Measurements from ENCODE around the gene PCDHA4. TPM values are rescaled to one million over a fixed set of nuclear protein-coding genes. Genes with fewer than 3 reads are reported as not detected.
"Not testable (repeated sequence)": the region's sequence is repeated elsewhere in the genome, so short reads cannot be mapped to it uniquely, and the experiment has no call there.

PCDHA4 gene
- total RNA-seq, 1 donor from 2014 or later, result 0.26 TPM

GRCh38 chr5:140791089-140791488, 15.8 kb upstream of the PCDHA4 start:
- no peak overlapping the region for H3K4me3 ChIP-seq (ENCODE audit: low read depth, low read length)
- no peak for DNase-seq (ENCODE audit: low read depth)
- TF ChIP-seq, protein P1, sequence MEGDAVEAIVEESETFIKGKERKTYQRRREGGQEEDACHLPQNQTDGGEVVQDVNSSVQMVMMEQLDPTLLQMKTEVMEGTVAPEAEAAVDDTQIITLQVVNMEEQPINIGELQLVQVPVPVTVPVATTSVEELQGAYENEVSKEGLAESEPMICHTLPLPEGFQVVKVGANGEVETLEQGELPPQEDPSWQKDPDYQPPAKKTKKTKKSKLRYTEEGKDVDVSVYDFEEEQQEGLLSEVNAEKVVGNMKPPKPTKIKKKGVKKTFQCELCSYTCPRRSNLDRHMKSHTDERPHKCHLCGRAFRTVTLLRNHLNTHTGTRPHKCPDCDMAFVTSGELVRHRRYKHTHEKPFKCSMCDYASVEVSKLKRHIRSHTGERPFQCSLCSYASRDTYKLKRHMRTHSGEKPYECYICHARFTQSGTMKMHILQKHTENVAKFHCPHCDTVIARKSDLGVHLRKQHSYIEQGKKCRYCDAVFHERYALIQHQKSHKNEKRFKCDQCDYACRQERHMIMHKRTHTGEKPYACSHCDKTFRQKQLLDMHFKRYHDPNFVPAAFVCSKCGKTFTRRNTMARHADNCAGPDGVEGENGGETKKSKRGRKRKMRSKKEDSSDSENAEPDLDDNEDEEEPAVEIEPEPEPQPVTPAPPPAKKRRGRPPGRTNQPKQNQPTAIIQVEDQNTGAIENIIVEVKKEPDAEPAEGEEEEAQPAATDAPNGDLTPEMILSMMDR (IDR thresholded peaks at IDR 0.05; ENCODE audit: insufficient read depth, low read length, severe bottlenecking), result no peak
- no peaks in the 10 kb centered on the region for H3K27me3 ChIP-seq (ENCODE audit: control insufficient read depth, insufficient read depth, low read length)
- H3K36me3 ChIP-seq (ENCODE audit: control insufficient read depth, insufficient read depth, low read length), result no peaks in the 10 kb centered on the region
- FAIRE-seq, result no peak

GRCh38 chr5:140794595-140795258, 12.1 kb upstream of the PCDHA4 start, which contains the start of gene PCDHA2:
Gene PCDHA2 (plus strand): TSS chr5:140794852.
- Histone ChIP-seq H3K27me3 (ENCODE audit: control insufficient read depth, insufficient read depth, low read length) (no peaks in the 10 kb centered on the region), H3K4me3 (ENCODE audit: low read depth, low read length) (no peak within 1 kb of the TSS), H3K36me3 (ENCODE audit: control insufficient read depth, insufficient read depth, low read length) (no peaks in the 10 kb centered on the region)
- FAIRE-seq (no peak), DNase-seq (ENCODE audit: low read depth) (no peak)
- TF ChIP-seq, protein P1 (IDR thresholded peaks at IDR 0.05; ENCODE audit: insufficient read depth, low read length, severe bottlenecking), result no peak

DNA sequence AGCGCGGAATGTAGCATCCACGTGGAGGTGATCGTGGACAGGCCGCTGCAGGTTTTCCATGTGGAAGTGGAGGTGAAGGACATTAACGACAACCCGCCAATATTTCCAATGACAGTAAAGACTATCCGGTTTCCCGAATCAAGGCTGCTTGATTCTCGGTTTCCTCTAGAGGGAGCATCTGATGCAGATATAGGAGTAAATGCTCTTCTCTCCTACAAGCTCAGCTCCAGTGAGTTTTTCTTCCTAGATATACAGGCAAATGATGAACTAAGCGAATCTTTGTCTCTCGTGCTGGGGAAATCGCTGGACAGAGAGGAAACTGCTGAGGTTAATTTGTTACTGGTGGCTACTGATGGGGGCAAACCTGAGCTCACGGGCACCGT, 11.6 kb upstream of the PCDHA4 start:
- no peak for DNase-seq (ENCODE audit: low read depth)
- no peaks in the 10 kb centered on the region for H3K36me3 ChIP-seq (ENCODE audit: control insufficient read depth, insufficient read depth, low read length)
- no peak overlapping the region for H3K4me3 ChIP-seq (ENCODE audit: low read depth, low read length)
- no peak for FAIRE-seq
- TF ChIP-seq, protein P1 (IDR thresholded peaks at IDR 0.05; ENCODE audit: insufficient read depth, low read length, severe bottlenecking), result no peak
- H3K27me3 ChIP-seq (ENCODE audit: control insufficient read depth, insufficient read depth, low read length), result no peaks in the 10 kb centered on the region

DNA sequence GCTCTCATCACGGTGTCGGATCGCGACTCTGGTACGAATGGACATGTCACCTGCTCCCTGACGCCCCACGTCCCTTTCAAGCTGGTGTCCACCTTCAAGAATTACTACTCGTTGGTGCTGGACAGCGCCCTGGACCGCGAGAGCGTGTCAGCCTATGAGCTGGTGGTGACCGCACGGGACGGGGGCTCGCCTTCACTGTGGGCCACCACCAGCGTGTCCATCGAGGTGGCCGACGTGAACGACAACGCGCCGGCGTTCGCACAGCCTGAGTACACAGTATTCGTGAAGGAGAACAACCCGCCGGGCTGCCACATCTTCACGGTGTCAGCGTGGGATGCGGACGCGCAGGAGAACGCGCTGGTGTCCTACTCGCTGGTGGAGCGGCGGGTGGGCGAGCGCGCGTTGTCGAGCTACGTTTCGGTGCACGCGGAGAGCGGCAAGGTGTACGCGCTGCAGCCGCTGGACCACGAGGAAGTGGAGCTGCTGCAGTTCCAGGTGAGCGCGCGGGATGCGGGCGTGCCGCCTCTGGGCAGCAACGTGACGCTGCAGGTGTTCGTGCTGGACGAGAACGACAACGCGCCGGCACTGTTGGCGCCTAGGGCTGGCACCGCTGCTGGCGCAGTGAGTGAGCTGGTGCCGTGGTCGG, 10.7 kb upstream of the PCDHA4 start:
- not testable (repeated sequence) for H3K36me3 ChIP-seq (ENCODE audit: control insufficient read depth, insufficient read depth, low read length); DNase-seq (ENCODE audit: low read depth); H3K27me3 ChIP-seq (ENCODE audit: control insufficient read depth, insufficient read depth, low read length); FAIRE-seq; H3K4me3 ChIP-seq (ENCODE audit: low read depth, low read length)

- no peaks in the 10 kb centered on the region for H3K36me3 ChIP-seq (ENCODE audit: control insufficient read depth, insufficient read depth, low read length)
- no peak overlapping the region for H3K4me3 ChIP-seq (ENCODE audit: low read depth, low read length)
- no peaks in the 10 kb centered on the region for H3K27me3 ChIP-seq (ENCODE audit: control insufficient read depth, insufficient read depth, low read length)
- FAIRE-seq (no peak), DNase-seq (ENCODE audit: low read depth) (no peak)
- TF ChIP-seq, protein P1 (IDR thresholded peaks at IDR 0.05; ENCODE audit: insufficient read depth, low read length, severe bottlenecking), result no peak
Observed at GRCh38 chr5:140796718-140797095, 10.2 kb upstream of the PCDHA4 start.

DNA sequence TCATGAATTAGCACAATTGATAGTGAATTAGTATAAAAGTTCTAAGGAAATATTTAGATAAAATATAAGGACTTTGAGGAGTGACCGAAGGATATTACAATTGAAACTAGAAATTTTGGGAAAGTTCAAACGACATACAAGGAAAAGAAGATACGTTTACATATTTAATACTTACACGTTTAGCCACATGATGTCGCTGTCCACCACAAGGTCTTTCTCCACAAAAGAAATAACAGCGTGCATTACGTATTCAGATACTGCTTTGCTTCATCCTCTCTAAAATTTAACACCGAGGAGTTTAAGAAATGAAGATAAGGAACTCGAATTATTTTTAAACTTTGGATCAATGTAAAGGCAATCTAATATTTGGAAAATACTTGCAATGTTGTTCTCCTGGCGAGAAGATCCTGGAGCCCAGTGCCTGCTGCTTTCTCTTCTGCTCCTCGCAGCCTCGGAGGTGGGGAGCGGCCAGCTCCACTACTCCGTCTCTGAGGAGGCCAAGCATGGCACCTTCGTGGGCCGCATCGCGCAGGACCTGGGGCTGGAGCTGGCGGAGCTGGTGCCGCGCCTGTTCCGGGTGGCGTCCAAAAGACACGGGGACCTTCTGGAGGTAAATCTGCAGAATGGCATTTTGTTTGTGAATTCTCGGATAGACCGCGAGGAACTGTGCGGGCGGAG, 5.9 kb upstream of the PCDHA4 start, which contains the start of gene PCDHA3:
PCDHA3 (plus strand) TSS at position 242 of the 678 bp plus-strand sequence.
- Histone ChIP-seq H3K27me3 (ENCODE audit: control insufficient read depth, insufficient read depth, low read length) (no peaks in the 10 kb centered on the region), H3K36me3 (ENCODE audit: control insufficient read depth, insufficient read depth, low read length) (no peaks in the 10 kb centered on the region), H3K4me3 (ENCODE audit: low read depth, low read length) (no peak within 1 kb of the TSS)
- FAIRE-seq (no peak), DNase-seq (ENCODE audit: low read depth) (peak; percentile 13)
- TF ChIP-seq, protein P1 (IDR thresholded peaks at IDR 0.05; ENCODE audit: insufficient read depth, low read length, severe bottlenecking), result peak; percentile 2
